Dermis microvascular lymphatic vessel endothelial cell (primary cell): ENCODE data around the gene USP40. TPM values are rescaled to one million over a fixed set of nuclear protein-coding genes. Genes with fewer than 3 reads are reported as not detected.

Experiments
- DNase-seq, 2 donors: peaks; one replicate each; pipeline versions ENCODE4 v3.0.0 to v3.0.0-alpha.2; 2010; ENCODE audit warnings: low read depth in 2 of 2
- total RNA-seq: library from RNA; depleted of rRNA; stranded (reverse); fragments of >200 nt; gene quantifications from 2 replicates; pipeline ENCODE4 v1.2.1, GENCODE V29; 2014

USP40 gene
- total RNA-seq, 1 donor from 2014 or later, result 19.0 TPM

- DNase-seq, result no peak
Measured at GRCh38 chr2:233476063-233476410, 90.5 kb downstream of the USP40 start.

- no peak for DNase-seq
Measured at GRCh38 chr2:233474308-233475160, 92.0 kb downstream of the USP40 start.

- DNase-seq, result no peak
Measured at GRCh38 chr2:233473878-233474277, 92.7 kb downstream of the USP40 start.

- DNase-seq, result no peak
Measured at GRCh38 chr2:233473386-233473791, 93.2 kb downstream of the USP40 start.

GRCh38 chr2:233471291-233472035 is 95.1 kb downstream of the USP40 start:
- no peak for DNase-seq

GRCh38 chr2:233470839-233471238 is 95.7 kb downstream of the USP40 start:
- DNase-seq, result no peak

- no peak for DNase-seq
Measured at GRCh38 chr2:233470011-233470687, 96.4 kb downstream of the USP40 start.

- DNase-seq, result no peak
Measured at GRCh38 chr2:233469261-233470010, 97.1 kb downstream of the USP40 start.

- no peak for DNase-seq
Measured at GRCh38 chr2:233468741-233469110, 97.9 kb downstream of the USP40 start.

- no peak for DNase-seq
Measured at GRCh38 chr2:233468047-233468740, 98.4 kb downstream of the USP40 start.

GRCh38 chr2:233466991-233467603 is 99.5 kb downstream of the USP40 start:
- no peak for DNase-seq

- DNase-seq, result no peak
Measured at GRCh38 chr2:233464531-233465240, 101.9 kb downstream of the USP40 start.

- no peak for DNase-seq
Measured at GRCh38 chr2:233464056-233464455, 102.5 kb downstream of the USP40 start.

GRCh38 chr2:233463586-233463985 is 103.0 kb downstream of the USP40 start:
- no peak for DNase-seq

GRCh38 chr2:233462826-233463470 is 103.6 kb downstream of the USP40 start:
- DNase-seq, result no peak

- no peak for DNase-seq
Measured at GRCh38 chr2:233462202-233462785, 104.3 kb downstream of the USP40 start.

GRCh38 chr2:233461481-233461891 is 105.1 kb downstream of the USP40 start:
- DNase-seq, result no peak

GRCh38 chr2:233460726-233461441 is 105.7 kb downstream of the USP40 start:
- no peak for DNase-seq
